HEK293T (cell line): ENCODE results near the gene ASCL5.

Source experiments
- BHLHE40 ChIP-seq: fragments of 450-650 bp; IDR thresholded peaks from 2 replicates; pipeline ENCODE4 v1.6.1; 2016; ENCODE audit warnings: mild to moderate bottlenecking, moderate library complexity, borderline replicate concordance
- FOXA1 ChIP-seq: fragments of 450-650 bp; IDR thresholded peaks from 2 replicates; pipeline ENCODE4 v1.6.1; 2016; ENCODE audit warnings: mild to moderate bottlenecking
- FOXK2 ChIP-seq: fragments of 450-650 bp; IDR thresholded peaks from 2 replicates; pipeline ENCODE4 v1.6.1; 2016; ENCODE audit warnings: mild to moderate bottlenecking
- NFRKB ChIP-seq: fragments of 450-650 bp; IDR thresholded peaks from 2 replicates; pipeline ENCODE4 v1.6.1; 2016; ENCODE audit warnings: mild to moderate bottlenecking, moderate library complexity
- ZNF384 ChIP-seq: fragments of 450-650 bp; IDR thresholded peaks from 2 replicates; pipeline ENCODE4 v1.6.1; 2016

DNA sequence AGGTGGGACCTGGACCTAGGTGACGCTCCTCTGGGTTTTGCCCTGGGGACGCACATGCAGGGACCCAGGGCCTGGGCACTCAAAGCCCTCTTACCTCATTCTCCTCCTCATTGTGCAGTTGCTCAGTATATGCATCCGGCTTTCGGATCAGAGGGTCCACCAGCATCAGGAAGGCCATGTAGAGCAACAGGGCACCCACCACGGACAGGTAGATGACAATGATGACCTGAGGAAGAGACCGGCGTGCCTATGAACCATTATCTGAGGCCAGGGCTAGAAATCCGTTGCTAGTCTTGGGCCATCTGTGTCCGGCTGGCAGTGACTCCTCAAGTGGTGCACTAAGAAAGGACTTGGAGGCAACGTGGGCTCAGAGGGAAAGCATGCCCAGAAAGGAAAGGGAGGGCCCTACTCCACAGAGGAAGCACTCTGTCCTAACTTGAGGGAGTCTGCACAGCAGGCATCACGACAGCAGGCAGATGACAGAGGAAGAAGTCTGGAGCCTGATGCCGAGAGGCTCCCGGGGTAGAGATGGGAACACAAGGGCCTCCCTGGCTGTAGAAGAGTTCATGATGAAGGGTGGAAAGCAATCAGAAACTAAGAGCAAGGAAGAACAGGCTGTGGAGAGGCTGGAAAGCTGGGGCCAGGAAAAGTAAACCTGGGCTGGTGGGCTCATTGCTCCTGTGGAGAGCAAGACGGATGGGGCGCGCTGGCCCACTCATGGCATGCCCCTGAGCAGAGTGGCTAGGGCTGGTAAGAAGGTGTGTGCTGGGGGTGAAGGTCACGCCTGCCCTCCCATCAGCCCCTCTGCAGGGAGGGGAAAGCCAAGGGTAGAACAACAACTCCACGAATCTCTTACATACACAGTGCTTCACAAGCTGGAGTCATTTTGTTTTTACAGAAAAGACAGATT, 17.0 kb upstream of the ASCL5 start:
- TF ChIP-seq FOXK2 (no peak), NFRKB (no peak), ZNF384 (no peak), BHLHE40 (no peak), FOXA1 (no peak)
